Measurements from ENCODE around the gene CST11. TPM values are rescaled to one million over a fixed set of nuclear protein-coding genes. Genes with fewer than 3 reads are reported as not detected.

Gene CST11
- polyA plus RNA-seq, 2 of the 4 experiments (the other 2 are of a cell fraction), result not detected

DNA sequence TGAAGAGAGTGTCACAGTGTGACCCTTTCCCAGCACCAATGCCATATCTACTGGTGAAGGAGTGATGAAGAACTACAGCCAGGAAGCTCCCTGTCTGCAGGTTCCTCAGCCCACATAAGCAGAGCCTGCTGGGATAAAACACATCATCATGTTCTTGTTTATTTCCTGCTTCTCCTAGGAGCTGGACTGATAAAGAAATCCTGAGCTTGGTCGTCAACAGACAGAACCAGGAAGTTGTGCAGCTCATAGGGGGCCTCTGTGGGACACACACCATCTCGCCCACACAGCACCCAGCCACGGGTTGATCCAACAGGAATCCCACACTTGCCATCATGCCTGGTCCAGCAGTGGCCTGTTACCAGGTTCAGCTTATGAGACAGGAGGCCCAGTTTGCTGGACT is 16.0 kb downstream of the CST11 start:
- FAIRE-seq (no peak), ATAC-seq (no peak; a peak in 1 of 6 replicates)
- H3K4me2 ChIP-seq, result no peak overlapping the region

DNA sequence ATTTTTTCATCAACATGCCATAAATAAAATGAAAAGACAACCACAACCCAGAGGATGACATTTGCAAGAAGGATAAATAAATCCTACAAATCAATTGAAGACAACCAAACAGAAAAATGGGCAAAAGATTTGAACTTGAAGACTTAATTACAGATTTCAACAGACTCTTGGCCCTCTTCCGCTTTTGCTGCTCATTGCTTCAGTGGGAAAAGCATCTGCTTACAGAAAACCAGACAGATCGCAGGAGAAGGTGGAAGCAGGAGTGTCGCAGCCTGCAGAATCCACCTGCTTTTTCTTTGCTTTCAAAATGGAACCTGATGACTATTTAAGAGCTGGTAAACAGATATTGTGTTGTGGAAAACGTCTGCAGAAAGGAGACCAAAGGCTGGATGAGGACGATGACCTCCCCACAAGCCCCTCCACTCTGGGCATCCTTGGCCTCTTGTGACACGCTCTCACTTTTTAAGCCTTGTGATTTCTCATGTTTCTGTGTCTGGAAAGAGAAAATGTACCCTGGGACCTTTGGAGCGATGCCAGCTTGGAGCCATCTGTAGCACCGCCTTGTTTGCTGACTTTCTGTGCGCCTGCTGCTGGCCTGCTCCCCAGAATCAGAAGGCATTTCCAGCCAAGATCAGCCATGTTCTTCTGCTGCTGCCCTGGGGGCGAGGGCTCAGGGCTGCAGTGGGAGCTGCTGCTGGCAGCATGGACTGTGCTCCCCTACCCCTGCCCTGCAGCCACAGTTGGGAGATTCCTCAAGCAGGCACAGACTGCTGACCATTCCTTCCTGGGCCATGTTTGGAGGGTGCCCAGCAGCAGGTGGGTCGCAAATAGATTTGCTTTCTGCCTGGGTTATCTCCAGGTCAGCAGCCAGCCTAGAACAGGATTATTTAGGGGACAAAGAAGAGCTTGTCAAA is 16.8 kb downstream of the CST11 start:
- CTCF ChIA-PET, result interaction anchor here (0.9 to 2.4 kb wide), 5 partner anchors 67 to 230 kb away, joined by 3 to 11 read pairs (median 3); no protein-coding TSS in a partner anchor
- no peaks in the 10 kb centered on the region for H3K9me3 ChIP-seq
- H3K4me2 ChIP-seq, result no peak overlapping the region
- ATAC-seq, result no peak
- 54% methylated on average over 11 of the region's 11 CpGs for WGBS (ENCODE audit: missing lambda C conversion rate)
- DNase-seq (ENCODE audit: low read depth in 1 of 2, low spot score in 1 of 2), result no peak
- POLR2A ChIA-PET, result interaction anchor here (1.2 kb wide), 1 partner anchor 14 kb away, joined by 3 read pairs; the partner anchor contains the start of gene NAPB
- H3K4me1 ChIP-seq, result no peaks in the 10 kb centered on the region
- no peak overlapping the region for H3K4me3 ChIP-seq
- no peak overlapping the region for H3K27ac ChIP-seq
- FAIRE-seq, result no peak
- TF ChIP-seq, protein P1, sequence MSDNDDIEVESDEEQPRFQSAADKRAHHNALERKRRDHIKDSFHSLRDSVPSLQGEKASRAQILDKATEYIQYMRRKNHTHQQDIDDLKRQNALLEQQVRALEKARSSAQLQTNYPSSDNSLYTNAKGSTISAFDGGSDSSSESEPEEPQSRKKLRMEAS (IDR thresholded peaks at IDR 0.05), result no peak
- TF ChIP-seq HOXB13 (CRISPR knock-in tag; IDR thresholded peaks at IDR 0.05; ENCODE audit: low read depth) (no peak), JUN (IDR thresholded peaks at IDR 0.05) (no peak), NPAS2 (CRISPR knock-in tag; IDR thresholded peaks at IDR 0.05; ENCODE audit: borderline replicate concordance) (no peak), CEBPB (IDR thresholded peaks at IDR 0.05) (no peak)
- TF ChIP-seq, protein P2, sequence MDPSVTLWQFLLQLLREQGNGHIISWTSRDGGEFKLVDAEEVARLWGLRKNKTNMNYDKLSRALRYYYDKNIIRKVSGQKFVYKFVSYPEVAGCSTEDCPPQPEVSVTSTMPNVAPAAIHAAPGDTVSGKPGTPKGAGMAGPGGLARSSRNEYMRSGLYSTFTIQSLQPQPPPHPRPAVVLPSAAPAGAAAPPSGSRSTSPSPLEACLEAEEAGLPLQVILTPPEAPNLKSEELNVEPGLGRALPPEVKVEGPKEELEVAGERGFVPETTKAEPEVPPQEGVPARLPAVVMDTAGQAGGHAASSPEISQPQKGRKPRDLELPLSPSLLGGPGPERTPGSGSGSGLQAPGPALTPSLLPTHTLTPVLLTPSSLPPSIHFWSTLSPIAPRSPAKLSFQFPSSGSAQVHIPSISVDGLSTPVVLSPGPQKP (IDR thresholded peaks at IDR 0.05; ENCODE audit: low read depth, low read length), result no peak
- TF ChIP-seq, protein P3, sequence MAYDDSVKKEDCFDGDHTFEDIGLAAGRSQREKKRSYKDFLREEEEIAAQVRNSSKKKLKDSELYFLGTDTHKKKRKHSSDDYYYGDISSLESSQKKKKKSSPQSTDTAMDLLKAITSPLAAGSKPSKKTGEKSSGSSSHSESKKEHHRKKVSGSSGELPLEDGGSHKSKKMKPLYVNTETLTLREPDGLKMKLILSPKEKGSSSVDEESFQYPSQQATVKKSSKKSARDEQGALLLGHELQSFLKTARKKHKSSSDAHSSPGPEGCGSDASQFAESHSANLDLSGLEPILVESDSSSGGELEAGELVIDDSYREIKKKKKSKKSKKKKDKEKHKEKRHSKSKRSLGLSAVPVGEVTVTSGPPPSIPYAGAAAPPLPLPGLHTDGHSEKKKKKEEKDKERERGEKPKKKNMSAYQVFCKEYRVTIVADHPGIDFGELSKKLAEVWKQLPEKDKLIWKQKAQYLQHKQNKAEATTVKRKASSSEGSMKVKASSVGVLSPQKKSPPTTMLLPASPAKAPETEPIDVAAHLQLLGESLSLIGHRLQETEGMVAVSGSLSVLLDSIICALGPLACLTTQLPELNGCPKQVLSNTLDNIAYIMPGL (CRISPR knock-in tag; IDR thresholded peaks at IDR 0.05; ENCODE audit: borderline replicate concordance), result no peak
- TF ChIP-seq, protein P4, sequence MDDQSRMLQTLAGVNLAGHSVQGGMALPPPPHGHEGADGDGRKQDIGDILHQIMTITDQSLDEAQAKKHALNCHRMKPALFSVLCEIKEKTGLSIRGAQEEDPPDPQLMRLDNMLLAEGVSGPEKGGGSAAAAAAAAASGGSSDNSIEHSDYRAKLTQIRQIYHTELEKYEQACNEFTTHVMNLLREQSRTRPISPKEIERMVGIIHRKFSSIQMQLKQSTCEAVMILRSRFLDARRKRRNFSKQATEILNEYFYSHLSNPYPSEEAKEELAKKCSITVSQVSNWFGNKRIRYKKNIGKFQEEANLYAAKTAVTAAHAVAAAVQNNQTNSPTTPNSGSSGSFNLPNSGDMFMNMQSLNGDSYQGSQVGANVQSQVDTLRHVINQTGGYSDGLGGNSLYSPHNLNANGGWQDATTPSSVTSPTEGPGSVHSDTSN (IDR thresholded peaks at IDR 0.05), result no peak
- TF ChIP-seq, protein P5, sequence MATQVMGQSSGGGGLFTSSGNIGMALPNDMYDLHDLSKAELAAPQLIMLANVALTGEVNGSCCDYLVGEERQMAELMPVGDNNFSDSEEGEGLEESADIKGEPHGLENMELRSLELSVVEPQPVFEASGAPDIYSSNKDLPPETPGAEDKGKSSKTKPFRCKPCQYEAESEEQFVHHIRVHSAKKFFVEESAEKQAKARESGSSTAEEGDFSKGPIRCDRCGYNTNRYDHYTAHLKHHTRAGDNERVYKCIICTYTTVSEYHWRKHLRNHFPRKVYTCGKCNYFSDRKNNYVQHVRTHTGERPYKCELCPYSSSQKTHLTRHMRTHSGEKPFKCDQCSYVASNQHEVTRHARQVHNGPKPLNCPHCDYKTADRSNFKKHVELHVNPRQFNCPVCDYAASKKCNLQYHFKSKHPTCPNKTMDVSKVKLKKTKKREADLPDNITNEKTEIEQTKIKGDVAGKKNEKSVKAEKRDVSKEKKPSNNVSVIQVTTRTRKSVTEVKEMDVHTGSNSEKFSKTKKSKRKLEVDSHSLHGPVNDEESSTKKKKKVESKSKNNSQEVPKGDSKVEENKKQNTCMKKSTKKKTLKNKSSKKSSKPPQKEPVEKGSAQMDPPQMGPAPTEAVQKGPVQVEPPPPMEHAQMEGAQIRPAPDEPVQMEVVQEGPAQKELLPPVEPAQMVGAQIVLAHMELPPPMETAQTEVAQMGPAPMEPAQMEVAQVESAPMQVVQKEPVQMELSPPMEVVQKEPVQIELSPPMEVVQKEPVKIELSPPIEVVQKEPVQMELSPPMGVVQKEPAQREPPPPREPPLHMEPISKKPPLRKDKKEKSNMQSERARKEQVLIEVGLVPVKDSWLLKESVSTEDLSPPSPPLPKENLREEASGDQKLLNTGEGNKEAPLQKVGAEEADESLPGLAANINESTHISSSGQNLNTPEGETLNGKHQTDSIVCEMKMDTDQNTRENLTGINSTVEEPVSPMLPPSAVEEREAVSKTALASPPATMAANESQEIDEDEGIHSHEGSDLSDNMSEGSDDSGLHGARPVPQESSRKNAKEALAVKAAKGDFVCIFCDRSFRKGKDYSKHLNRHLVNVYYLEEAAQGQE (IDR thresholded peaks at IDR 0.05), result no peak

More for the DNA sequence above, 16.0 kb downstream of the CST11 start:
- Histone ChIP-seq H3K27ac (no peak overlapping the region), H3K4me1 (no peaks in the 10 kb centered on the region), H3K9me3 (no peaks in the 10 kb centered on the region), H3K4me3 (no peak overlapping the region)
- CTCF ChIA-PET, result interaction anchor here (1.2 to 2.4 kb wide), 4 partner anchors 68 to 216 kb away, joined by 3 to 11 read pairs (median 3); no protein-coding TSS in a partner anchor
- TF ChIP-seq, protein P6, sequence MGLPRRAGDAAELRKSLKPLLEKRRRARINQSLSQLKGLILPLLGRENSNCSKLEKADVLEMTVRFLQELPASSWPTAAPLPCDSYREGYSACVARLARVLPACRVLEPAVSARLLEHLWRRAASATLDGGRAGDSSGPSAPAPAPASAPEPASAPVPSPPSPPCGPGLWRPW (IDR thresholded peaks at IDR 0.05), result no peak
- no peak for TF ChIP-seq MYC (IDR thresholded peaks at IDR 0.05; ENCODE audit: borderline replicate concordance, low read length)
- no peak for TF ChIP-seq ESRRA (IDR thresholded peaks at IDR 0.05; ENCODE audit: borderline replicate concordance, low read length)
- no peak for TF ChIP-seq NR3C1 (IDR thresholded peaks at IDR 0.05)
- TF ChIP-seq RNF2 (IDR thresholded peaks at IDR 0.05; ENCODE audit: borderline replicate concordance, low read depth), result no peak
- TF ChIP-seq ZNF302 (CRISPR knock-in tag; IDR thresholded peaks at IDR 0.05), result no peak
- no peak for TF ChIP-seq ZFP36 (IDR thresholded peaks at IDR 0.05; ENCODE audit: borderline replicate concordance, partially characterized antibody)
- no peak for TF ChIP-seq JUNB (IDR thresholded peaks at IDR 0.05)
- TF ChIP-seq ZC3H11A (IDR thresholded peaks at IDR 0.05), result no peak
- TF ChIP-seq PHF8 (IDR thresholded peaks at IDR 0.05; ENCODE audit: borderline replicate concordance, low read depth), result no peak
- no peak for TF ChIP-seq ZSCAN20 (CRISPR knock-in tag; IDR thresholded peaks at IDR 0.05)
- no peak for TF ChIP-seq SMC3 (IDR thresholded peaks at IDR 0.05)
- no peak for TF ChIP-seq TFCP2L1 (CRISPR knock-in tag; IDR thresholded peaks at IDR 0.05)
- no peak for TF ChIP-seq FOXS1 (CRISPR knock-in tag; IDR thresholded peaks at IDR 0.05)
- TF ChIP-seq, protein P7, sequence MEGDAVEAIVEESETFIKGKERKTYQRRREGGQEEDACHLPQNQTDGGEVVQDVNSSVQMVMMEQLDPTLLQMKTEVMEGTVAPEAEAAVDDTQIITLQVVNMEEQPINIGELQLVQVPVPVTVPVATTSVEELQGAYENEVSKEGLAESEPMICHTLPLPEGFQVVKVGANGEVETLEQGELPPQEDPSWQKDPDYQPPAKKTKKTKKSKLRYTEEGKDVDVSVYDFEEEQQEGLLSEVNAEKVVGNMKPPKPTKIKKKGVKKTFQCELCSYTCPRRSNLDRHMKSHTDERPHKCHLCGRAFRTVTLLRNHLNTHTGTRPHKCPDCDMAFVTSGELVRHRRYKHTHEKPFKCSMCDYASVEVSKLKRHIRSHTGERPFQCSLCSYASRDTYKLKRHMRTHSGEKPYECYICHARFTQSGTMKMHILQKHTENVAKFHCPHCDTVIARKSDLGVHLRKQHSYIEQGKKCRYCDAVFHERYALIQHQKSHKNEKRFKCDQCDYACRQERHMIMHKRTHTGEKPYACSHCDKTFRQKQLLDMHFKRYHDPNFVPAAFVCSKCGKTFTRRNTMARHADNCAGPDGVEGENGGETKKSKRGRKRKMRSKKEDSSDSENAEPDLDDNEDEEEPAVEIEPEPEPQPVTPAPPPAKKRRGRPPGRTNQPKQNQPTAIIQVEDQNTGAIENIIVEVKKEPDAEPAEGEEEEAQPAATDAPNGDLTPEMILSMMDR (IDR thresholded peaks at IDR 0.05), result no peak
- TF ChIP-seq FOSB (CRISPR knock-in tag; IDR thresholded peaks at IDR 0.05), result no peak
- TF ChIP-seq, protein P8, sequence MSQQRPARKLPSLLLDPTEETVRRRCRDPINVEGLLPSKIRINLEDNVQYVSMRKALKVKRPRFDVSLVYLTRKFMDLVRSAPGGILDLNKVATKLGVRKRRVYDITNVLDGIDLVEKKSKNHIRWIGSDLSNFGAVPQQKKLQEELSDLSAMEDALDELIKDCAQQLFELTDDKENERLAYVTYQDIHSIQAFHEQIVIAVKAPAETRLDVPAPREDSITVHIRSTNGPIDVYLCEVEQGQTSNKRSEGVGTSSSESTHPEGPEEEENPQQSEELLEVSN (IDR thresholded peaks at IDR 0.05; ENCODE audit: borderline replicate concordance, low read depth), result no peak
- no peak for TF ChIP-seq NFE2L2 (conservative IDR thresholded peaks at IDR 0.05; ENCODE audit: low read length)
- TF ChIP-seq EHMT2 (IDR thresholded peaks at IDR 0.05; ENCODE audit: low read depth), result no peak
- TF ChIP-seq, protein P4 (IDR thresholded peaks at IDR 0.05), result no peak
- WGBS (ENCODE audit: missing lambda C conversion rate), result 47% methylated on average over 3 of the region's 3 CpGs
- POLR2A ChIA-PET, result interaction anchor here (1.2 kb wide), 1 partner anchor 15 kb away, joined by 3 read pairs; the partner anchor contains the start of gene NAPB
- no peak for DNase-seq (ENCODE audit: low read depth in 1 of 2, low spot score in 1 of 2)

All from A549 (cell line).